HL-60/S4 treated with retinoic acid at 250 ng/mL for 4 days and 3 days (cell line): ENCODE measurements around the gene ALDH2.
"Not testable (repeated sequence)": the region's sequence is repeated elsewhere in the genome, so short reads cannot be mapped to it uniquely, and the experiment has no call there.

Experiments
- in situ Hi-C: fragments of 300-500 bp; cut with MboI; formaldehyde crosslinking; loops from 2 replicates; pipeline ENCODE4 v1.7.0; 2022; ENCODE audit warnings: low sequenced_read_pairs

ALDH2 gene

DNA sequence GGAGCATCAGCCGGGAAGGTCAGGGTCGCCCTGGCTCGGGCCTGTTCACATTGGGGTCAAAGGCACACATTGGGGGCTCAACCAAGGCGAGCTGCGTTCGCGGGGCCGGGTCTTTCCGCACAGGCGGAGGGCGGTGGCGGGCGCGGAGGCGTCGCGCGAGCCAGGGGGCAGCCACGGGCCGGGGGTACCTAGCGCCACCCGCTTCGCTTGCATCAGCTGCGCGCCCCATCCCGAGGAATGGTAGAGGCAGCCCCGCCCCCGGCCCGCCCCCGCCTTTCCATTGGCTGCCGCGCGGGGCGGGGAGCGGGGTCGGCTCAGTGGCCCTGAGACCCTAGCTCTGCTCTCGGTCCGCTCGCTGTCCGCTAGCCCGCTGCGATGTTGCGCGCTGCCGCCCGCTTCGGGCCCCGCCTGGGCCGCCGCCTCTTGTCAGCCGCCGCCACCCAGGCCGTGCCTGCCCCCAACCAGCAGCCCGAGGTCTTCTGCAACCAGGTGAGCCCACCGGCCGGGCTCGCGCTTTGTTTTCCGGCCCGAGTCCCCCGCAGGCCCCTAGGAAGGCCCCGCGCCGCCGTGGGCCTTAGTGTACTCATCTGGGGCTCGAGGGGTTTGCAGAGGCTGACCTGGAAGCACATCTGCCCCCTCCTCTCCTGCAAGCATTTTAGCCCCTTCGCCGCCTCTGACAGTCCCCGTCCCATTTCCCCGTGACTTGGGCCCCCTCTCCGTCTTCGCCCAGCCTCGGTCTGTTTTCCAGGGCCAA lies at the start of gene ALDH2:
TSS of gene ALDH2 (plus strand) at position 326 of the 754 bp plus-strand sequence. CDS start at position 376, 50 bp downstream.
- in situ Hi-C loops, result no loop called here

DNA sequence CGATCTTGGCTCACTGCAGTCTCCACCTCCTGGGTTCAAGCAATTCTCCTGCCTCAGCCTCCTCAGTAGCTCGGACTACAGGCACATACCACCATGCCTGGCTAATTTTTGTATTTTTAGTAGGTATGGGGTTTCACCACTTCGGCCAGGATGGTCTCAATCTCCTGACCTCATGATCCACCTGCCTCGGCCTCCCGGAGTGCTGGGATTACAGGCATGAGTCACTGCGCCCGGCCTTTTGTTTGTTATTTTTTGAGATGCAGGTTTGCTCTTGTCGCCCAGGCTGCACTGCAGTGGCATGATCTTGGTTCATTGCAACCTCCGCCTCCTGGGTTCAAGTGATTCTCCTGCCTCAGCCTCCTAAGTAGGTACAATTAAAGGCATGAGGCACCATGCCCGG lies 47.4 kb upstream of the ALDH2 start:
- in situ Hi-C loops, result not testable (repeated sequence)

GRCh38 chr12:111720457-111720856 lies 46.3 kb upstream of the ALDH2 start:
- in situ Hi-C loops, result no loop called here

DNA sequence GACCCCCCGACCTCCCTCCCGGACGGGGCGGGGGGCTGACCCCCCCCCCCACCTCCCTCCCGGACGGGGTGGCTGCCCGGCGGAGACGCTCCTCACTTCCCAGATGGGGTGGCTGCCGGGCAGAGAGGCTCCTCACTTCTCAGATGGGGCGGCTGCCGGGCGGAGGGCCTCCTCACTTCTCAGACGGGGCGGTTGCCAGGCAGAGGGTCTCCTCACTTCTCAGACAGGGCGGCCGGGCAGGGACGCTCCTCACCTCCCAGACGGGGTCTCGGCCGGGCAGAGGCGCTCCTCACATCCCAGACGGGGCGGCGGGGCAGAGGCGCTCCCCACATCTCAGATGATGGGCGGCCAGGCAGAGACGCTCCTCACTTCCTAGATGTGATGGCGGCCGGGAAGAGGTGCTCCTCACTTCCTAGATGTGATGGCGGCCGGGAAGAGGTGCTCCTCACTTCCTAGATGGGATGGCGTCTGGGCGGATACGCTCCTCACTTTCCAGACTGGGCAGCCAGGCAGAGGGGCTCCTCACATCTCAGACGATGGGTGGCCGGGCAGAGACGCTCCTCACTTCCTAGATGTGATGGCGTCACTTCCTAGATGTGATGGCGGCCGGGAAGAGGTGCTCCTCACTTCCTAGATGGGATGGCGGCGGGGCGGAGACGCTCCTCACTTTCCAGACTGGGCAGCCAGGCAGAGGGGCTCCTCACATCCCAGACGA lies 42.9 kb upstream of the ALDH2 start:
- in situ Hi-C loops, result not testable (repeated sequence)

- in situ Hi-C loops, result no loop called here
These were observed 37.9 kb upstream of the ALDH2 start for GRCh38 chr12:111728795-111729194.

DNA sequence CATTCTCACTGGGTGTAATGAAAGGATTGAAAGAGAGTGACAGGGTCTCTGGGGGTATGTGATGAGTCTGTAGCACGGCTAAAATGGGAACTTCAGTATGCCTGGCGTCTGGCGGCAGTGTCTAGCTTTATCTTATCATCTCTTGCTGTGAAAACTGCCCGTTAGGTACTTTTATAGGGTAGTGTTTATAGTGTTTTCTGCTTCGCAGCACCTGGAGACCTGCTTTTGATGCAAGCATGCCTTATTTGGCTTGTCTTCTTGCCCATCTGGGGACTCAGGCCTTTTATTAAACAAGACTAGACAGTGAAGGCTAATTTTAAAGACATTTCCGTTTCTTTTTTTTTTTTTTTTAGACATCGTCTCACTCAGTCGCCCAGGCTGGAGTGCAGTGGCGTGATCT lies 36.3 kb upstream of the ALDH2 start:
- in situ Hi-C loops, result no loop called here

GRCh38 chr12:111732786-111733185 lies 33.9 kb upstream of the ALDH2 start:
- in situ Hi-C loops, result no loop called here

GRCh38 chr12:111733340-111733915 lies 33.3 kb upstream of the ALDH2 start:
- in situ Hi-C loops, result no loop called here

- in situ Hi-C loops, result not testable (repeated sequence)
These were observed 27.2 kb upstream of the ALDH2 start for GRCh38 chr12:111739524-111739923.

GRCh38 chr12:111741235-111741812 lies 25.4 kb upstream of the ALDH2 start:
- in situ Hi-C loops, result loop anchor here (10.0 kb wide), 1 partner anchor 53 kb away; no protein-coding TSS in a partner anchor

GRCh38 chr12:111745211-111745610 lies 21.5 kb upstream of the ALDH2 start:
- in situ Hi-C loops, result loop anchor here (10.0 kb wide), 1 partner anchor 50 kb away; no protein-coding TSS in a partner anchor

DNA sequence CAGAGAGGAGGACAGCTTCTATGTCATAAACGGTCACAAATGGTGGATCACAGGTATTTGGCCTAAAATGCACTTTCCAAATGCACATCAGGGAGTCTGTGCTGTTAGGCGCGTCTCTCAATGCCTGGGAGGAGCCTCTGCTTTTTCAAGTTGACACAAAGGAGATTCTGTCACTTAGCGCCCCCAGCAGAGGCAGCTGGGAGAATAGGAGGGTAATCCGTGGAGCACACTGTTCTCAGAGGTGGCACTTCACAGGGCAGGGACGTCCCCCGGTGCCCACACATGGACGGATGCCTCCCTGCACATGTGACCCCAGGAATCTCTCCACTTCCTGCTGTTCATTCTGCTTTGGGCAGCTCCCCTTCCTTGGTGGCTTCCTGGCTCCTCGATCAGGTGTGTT lies 19.4 kb upstream of the ALDH2 start:
- in situ Hi-C loops, result loop anchor here (10.0 kb wide), 1 partner anchor 47 kb away; no protein-coding TSS in a partner anchor

GRCh38 chr12:111748151-111748672 lies 18.5 kb upstream of the ALDH2 start:
- in situ Hi-C loops, result loop anchor here (10.0 kb wide), 1 partner anchor 47 kb away; no protein-coding TSS in a partner anchor

DNA sequence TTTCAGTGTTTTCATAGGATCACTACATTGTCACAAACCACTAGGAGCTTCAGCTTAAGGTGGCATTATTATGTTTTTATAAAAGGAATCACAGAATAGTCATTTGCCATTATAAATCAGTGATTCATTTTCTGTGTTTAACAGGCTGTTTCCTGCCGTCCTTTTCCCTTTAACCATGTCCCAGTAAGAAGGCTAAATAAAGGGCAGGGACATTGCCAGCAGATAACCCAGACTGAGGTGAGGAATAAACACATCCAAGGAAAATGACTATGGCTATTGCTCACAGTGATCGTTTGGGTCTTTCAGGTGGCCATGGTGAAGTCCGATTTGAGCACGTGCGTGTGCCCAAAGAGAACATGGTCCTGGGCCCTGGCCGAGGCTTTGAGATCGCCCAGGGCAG lies 17.9 kb upstream of the ALDH2 start:
- in situ Hi-C loops, result loop anchor here (10.0 kb wide), 1 partner anchor 46 kb away; no protein-coding TSS in a partner anchor

DNA sequence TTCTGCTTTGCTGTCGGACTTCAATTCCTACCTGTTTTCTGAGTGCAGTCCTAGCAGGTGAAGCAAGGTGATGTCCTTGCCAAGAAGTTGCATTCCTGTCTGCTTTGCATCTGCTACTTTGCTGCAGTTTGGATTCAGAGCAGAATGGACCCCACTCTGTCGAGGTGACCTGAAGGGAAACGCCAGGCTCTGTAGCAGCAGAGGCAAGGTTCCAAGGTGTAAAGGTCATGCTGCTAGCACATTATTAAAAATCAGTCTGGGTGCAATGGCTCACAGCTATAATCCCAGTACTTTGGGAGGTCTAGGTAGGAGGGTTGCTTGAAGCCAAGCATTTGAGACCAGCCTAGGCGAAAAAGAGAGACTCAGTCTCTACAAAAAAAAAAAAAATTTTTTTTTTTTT lies 17.3 kb upstream of the ALDH2 start:
- in situ Hi-C loops, result loop anchor here (10.0 kb wide), 1 partner anchor 45 kb away; no protein-coding TSS in a partner anchor

GRCh38 chr12:111753144-111753881 lies 13.4 kb upstream of the ALDH2 start:
- in situ Hi-C loops, result no loop called here

GRCh38 chr12:111754671-111755070 lies 12.1 kb upstream of the ALDH2 start:
- in situ Hi-C loops, result no loop called here

- in situ Hi-C loops, result no loop called here
These were observed 10.5 kb upstream of the ALDH2 start for GRCh38 chr12:111756196-111756595.

DNA sequence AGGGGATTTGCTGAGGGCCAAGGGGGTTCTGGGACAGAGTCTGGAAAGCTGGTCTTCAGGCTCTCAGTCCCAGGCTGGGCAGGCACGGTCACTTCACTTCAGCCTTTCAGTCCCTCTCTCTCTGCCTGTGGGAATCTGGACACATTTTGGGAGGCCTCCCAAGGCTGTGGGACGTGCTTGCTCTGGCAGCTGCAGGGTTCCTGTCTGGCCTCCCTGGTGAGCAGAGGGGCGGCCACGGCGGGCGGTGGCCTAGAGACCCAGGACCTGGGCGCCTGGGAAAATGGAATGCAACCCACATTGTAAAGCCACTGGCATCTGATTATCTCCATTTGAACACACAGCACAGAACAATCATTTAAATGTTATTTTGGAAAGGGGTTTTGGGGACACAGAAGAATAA lies 10.1 kb upstream of the ALDH2 start:
- in situ Hi-C loops, result no loop called here
